ENCODE data around the gene WDR44.

The WDR44 gene

DNA sequence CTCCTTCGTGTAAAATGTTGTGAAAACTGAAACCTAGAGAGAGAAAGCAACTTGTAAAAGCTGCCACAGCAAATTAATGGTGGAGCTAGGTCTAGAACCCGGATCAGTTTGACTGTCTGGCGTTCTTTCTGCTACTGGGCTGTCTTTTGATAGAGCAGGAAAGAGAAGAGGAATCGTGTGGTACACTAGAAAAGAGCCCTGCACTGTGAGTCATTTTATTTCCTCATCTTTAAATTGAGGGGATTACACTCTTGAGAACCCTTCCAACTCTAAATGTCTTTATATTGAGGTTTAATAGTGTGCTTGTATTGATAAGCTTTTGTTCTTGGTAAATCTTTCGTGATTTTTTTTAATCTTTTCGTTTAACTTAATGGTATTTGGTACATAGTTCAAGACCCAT lies 4.3 kb downstream of the WDR44 start:
- Histone ChIP-seq H3K9me3 (ENCODE audit: control insufficient read depth, insufficient read depth, low read length) (no peaks in the 10 kb centered on the region), H3K4me1 (ENCODE audit: insufficient read depth, low read length) (peaks cover 24% of the 10 kb centered on the region), H3K36me3 (ENCODE audit: insufficient read depth, low read length) (no peaks in the 10 kb centered on the region), H3K9ac (ENCODE audit: low read depth, low read length) (no peak overlapping the region)

DNA sequence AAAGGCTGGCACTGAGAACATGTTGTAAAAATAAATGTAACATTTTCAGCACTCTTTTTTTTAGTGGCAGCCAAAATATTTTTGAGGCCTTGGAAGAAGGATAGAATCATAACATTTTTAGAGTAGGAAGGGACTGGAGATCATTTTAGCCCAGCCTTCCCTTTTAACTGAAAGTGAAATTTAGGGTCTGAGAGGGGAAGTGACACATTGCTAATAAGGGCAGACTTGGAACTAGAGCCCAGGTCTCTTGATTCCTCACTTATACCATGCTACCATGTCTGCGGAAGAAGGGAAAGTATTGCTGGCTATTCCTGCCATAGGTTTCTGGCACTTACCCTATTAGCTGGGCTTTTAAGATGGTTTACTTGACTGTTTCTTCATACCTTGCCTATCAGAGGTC lies 4.8 kb downstream of the WDR44 start:
- no peaks in the 10 kb centered on the region for H3K9me3 ChIP-seq (ENCODE audit: control insufficient read depth, insufficient read depth, low read length)
- no peak overlapping the region for H3K9ac ChIP-seq (ENCODE audit: low read depth, low read length)
- H3K4me1 ChIP-seq (ENCODE audit: insufficient read depth, low read length), result peaks cover 29% of the 10 kb centered on the region
- H3K36me3 ChIP-seq (ENCODE audit: insufficient read depth, low read length), result no peaks in the 10 kb centered on the region

DNA sequence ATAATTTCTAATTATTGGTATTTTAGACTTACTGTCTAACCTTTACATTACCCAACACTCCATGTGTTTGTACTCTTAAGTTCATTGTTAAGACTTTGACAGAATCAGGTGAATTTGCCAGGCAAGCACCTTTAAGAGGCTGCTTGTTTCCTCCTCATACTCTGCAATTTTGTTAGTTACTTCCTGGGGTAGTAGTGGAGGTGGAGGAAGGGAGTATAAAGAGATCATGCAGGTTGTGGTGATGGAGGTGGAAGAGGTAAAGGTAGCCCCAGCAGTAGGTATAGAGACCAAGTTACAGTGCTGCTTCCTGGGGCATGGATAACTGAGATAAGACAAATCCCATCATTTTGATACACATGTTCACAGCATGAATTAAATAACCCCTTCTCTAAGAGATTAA lies 6.7 kb downstream of the WDR44 start:
- Histone ChIP-seq H3K9ac (ENCODE audit: low read depth, low read length) (no peak overlapping the region), H3K4me1 (ENCODE audit: insufficient read depth, low read length) (peaks cover 36% of the 10 kb centered on the region), H3K9me3 (ENCODE audit: control insufficient read depth, insufficient read depth, low read length) (no peaks in the 10 kb centered on the region), H3K36me3 (ENCODE audit: insufficient read depth, low read length) (no peaks in the 10 kb centered on the region)

DNA sequence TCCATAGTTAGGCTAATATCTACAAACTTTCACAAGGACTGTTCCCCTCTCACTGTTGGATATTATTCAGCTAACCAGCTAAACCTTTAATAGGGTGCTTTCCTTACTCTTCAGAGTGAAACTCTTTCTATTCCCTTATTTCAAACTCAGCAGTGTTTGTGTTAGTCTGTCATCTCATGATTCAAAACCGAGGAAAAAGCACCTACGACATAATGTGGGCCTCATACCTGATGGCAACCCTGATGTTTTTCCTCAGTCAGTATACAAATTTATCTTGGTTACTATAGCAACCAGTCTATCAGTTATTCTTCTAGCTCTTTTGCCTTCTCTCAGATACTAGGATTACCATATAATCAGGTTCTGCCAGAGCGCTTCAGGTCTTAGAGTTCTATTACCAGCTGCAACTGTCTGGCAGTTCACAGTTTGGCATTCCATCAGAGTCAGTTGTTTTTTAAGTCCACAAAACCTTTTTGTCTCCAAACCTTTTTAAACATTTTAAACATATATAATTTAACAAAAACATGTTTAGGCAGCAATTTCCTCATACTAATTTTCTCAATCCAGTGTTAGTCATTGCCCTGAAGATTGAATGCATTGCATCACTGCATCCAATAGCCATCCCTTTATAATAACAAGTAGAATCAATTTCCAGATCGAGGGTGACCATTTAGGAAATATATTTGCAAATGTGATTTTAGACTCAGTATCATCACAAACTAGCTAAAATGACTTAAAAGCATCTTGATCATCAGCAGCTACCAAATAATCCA lies 7.4 kb downstream of the WDR44 start:
- no peaks in the 10 kb centered on the region for H3K9me3 ChIP-seq (ENCODE audit: control insufficient read depth, insufficient read depth, low read length)
- no peaks in the 10 kb centered on the region for H3K36me3 ChIP-seq (ENCODE audit: insufficient read depth, low read length)
- peaks cover 36% of the 10 kb centered on the region for H3K4me1 ChIP-seq (ENCODE audit: insufficient read depth, low read length)
- H3K9ac ChIP-seq (ENCODE audit: low read depth, low read length), result no peak overlapping the region

DNA sequence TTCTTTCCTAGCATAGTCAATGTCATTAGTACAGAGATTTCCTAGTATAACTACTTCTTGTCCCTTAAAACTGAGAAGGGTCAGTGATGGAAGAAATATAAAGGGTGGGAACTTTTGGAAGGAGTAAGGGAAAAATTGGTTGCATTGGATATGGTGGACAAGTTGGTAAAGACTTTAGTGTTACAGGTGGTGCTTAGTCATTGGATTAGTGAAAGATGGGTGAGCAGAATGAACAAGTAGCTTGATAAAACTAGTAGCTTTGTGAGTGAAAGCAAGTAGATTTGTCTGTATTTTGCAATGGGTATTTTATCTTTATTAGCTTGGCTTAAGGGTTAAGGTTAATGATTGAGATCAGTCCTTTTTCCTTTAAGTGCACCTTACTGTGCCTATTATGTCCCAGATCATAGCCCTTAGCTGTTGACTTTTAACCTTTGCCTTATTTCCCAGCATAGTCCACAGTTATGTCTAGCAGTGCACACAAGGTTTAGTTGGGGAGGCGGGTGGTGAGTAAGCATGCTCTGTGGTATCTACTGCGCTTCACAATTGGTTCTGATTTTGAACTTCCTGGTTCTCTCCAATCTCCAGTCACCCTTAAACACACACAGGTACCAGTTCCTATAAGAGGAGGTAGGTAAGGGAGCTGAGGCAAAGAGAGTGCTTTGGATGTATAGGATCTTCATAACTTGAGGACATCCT lies 9.5 kb downstream of the WDR44 start:
- no peaks in the 10 kb centered on the region for H3K9me3 ChIP-seq (ENCODE audit: control insufficient read depth, insufficient read depth, low read length)
- no peaks in the 10 kb centered on the region for H3K36me3 ChIP-seq (ENCODE audit: insufficient read depth, low read length)
- peaks cover 27% of the 10 kb centered on the region for H3K4me1 ChIP-seq (ENCODE audit: insufficient read depth, low read length)
- no peak overlapping the region for H3K9ac ChIP-seq (ENCODE audit: low read depth, low read length)

DNA sequence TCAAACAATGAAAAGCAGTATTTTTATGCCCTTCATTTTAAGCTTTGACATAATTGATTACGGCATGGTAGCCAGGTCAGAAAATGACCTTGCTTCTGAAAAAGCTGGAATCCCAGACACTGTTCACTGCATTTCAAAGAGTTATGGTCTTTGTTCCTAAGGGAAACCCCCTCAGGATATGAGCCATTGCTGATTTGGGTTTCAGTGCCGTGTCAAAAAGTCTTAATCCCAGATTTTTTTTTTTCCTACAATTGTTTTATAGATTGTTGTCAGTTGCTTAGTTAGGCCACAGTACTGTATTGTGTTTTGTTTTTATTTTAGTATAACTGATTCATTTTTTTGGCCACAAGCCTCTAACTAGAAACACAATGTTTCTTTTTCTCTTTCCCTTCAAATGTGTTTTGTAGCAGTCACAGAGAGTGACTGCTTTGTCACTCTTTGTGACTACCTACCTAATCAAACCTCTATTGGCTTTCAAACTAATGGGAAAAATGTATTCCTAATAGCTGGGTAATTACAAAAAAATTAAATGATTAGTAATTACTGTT lies 10.3 kb downstream of the WDR44 start:
- no peak overlapping the region for H3K9ac ChIP-seq (ENCODE audit: low read depth, low read length)
- H3K36me3 ChIP-seq (ENCODE audit: insufficient read depth, low read length), result no peaks in the 10 kb centered on the region
- H3K9me3 ChIP-seq (ENCODE audit: control insufficient read depth, insufficient read depth, low read length), result no peaks in the 10 kb centered on the region
- peaks cover 36% of the 10 kb centered on the region for H3K4me1 ChIP-seq (ENCODE audit: insufficient read depth, low read length)

DNA sequence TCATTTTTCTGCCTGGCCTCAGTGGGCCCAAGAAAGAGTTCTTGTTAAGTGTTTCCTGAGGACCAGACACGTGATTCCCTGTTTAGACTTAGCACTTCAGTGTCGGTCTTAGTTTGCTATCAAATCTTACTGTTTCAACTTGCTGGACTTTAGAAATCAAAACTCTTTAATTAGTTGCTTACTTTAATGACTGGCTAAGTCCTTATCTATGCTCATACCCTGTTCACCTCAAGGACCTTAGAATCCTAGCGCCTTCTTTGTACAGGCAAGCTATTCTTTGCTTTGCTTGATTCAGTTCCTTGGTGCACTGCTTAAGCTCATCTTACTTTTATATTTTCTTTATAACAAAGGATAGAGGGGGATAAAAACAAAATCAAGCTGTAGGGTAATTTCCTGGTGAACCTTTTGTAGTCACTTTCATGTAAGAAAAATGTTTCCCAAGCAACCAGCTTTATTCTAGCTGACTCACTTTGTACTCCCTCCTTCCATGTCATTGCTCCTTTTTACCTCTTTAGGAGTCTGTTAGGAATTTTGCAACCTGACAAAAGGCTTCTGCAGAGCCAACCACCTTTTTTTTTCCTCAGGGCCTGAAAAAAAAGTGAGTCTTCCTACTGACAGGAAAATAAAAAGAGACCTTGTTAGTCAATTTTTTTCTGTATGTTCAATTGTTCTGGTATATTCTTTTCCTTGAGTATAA lies 14.7 kb downstream of the WDR44 start:
- Histone ChIP-seq H3K9me3 (ENCODE audit: control insufficient read depth, insufficient read depth, low read length) (no peaks in the 10 kb centered on the region), H3K36me3 (ENCODE audit: insufficient read depth, low read length) (no peaks in the 10 kb centered on the region), H3K9ac (ENCODE audit: low read depth, low read length) (no peak overlapping the region), H3K4me1 (ENCODE audit: insufficient read depth, low read length) (peaks cover 18% of the 10 kb centered on the region)

DNA sequence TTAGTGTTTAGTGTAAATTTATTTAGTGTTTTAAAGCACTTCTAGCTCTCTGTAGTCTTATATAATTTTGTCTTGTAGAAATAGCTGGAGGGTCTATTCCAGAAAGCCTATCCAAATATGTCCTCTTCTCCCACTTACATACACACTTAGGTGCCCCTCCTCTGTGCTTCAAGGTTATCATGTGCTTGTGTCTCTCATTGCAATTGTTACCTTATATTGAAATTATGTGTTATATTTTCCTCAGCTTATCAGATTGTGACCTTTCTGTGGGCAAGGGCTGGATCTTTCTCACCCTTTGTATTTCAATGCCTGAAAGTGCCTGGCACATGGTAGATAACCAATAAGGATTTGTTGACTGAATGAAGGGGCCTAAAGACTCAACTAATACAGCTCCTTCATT lies 18.4 kb downstream of the WDR44 start:
- Histone ChIP-seq H3K4me1 (ENCODE audit: insufficient read depth, low read length) (peaks cover 10% of the 10 kb centered on the region), H3K9me3 (ENCODE audit: control insufficient read depth, insufficient read depth, low read length) (no peaks in the 10 kb centered on the region), H3K36me3 (ENCODE audit: insufficient read depth, low read length) (no peaks in the 10 kb centered on the region), H3K9ac (ENCODE audit: low read depth, low read length) (no peak overlapping the region)

DNA sequence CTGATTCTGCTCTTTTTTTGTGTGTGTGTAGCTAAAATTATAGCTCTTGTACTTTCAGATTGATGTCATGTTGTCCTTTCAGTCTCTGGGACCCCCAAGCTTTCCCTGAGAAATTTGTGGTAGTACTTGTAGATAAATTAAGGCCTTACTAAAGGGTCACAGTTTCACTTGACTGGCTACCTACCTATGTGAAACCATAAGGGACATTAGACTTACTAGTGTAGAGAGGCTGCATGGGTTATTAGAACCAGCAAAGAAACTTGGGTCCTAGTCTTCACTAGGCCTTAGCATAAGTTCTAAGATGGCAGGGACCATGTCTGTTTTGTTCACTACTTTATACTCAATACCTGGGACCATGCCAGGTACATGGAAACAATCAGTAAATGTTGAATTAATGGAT lies 21.4 kb downstream of the WDR44 start:
- H3K9ac ChIP-seq (ENCODE audit: low read depth, low read length), result no peak overlapping the region
- no peaks in the 10 kb centered on the region for H3K36me3 ChIP-seq (ENCODE audit: insufficient read depth, low read length)
- no peaks in the 10 kb centered on the region for H3K9me3 ChIP-seq (ENCODE audit: control insufficient read depth, insufficient read depth, low read length)
- H3K4me1 ChIP-seq (ENCODE audit: insufficient read depth, low read length), result no peaks in the 10 kb centered on the region; the same call in 1 of the 2 replicates

DNA sequence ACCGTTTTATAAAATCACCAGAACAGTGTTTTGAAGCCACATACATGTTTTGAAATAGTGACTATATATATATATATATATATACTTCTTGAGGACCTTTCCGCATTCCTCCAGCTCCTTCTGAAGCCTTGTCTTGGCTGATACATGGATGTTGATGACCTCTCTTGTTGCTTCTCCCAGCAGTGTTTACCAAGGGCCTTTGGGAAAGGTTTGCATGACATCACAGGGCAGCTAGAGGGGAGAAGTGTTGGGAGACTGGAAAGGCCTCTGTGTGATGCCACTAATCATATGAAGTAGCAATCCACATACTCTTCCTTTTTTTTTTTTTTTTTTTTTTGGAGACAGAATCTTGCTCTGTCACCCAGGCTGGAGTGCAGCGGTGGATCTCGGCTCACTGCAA lies 22.5 kb downstream of the WDR44 start:
- no peaks in the 10 kb centered on the region for H3K36me3 ChIP-seq (ENCODE audit: insufficient read depth, low read length)
- peaks cover 5% of the 10 kb centered on the region; the same call in 1 of the 2 replicates for H3K4me1 ChIP-seq (ENCODE audit: insufficient read depth, low read length)
- H3K9ac ChIP-seq (ENCODE audit: low read depth, low read length), result no peak overlapping the region
- H3K9me3 ChIP-seq (ENCODE audit: control insufficient read depth, insufficient read depth, low read length), result no peaks in the 10 kb centered on the region

DNA sequence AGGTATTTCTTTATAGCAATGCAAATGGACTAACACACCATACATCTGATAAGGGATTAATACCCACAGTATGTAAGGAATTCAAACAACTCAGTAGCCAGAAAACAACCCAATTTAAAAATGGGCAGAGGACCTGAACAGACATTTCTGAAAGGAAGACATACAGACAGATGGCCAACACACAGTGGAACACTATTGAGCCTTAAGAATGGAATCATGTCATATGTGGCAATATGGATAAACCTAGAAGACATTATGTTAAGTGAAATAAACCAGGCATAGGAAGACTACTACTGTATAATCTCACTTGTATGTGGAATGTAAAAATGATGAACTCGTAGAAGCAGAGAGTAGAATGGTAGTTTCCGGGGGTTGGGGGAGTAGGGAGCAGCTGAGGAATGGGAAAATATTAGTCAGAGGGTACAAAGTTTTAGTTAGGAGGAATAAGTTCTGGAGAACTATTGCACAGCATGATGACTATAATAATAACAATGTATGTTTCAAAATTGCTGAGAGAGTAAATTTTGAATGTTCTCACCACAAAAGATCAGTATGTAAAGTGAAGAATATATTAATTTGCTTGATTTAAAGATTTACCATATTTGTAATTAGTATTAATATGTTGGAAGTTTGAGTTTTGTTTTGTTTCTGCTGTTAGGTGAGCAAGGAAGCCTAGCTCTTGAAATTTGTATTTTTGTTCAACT lies 25.2 kb downstream of the WDR44 start:
- Histone ChIP-seq H3K9me3 (ENCODE audit: control insufficient read depth, insufficient read depth, low read length) (no peaks in the 10 kb centered on the region), H3K36me3 (ENCODE audit: insufficient read depth, low read length) (no peaks in the 10 kb centered on the region), H3K4me1 (ENCODE audit: insufficient read depth, low read length) (peaks cover 7% of the 10 kb centered on the region; the same call in 1 of the 2 replicates), H3K9ac (ENCODE audit: low read depth, low read length) (no peak overlapping the region)

DNA sequence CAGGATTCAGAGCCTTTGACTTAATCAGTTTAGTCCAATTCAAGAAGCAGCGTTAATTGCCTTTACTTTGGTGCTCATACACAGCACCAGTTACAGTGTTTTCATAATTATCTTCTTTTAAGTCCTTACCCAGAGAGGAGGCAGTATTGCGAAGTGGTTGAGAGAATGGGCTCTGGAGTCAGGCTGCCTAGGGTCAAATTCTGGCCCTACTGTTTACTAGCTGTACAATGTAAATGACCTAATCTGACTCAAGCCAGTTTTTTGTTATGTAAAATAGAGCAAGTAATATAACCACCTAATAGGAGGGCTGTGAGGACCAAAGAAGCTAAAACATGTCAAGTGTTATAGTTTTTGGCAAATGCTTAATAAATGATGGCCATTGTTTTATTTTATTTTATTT lies 27.6 kb downstream of the WDR44 start:
- H3K9me3 ChIP-seq (ENCODE audit: control insufficient read depth, insufficient read depth, low read length), result no peaks in the 10 kb centered on the region
- H3K4me1 ChIP-seq (ENCODE audit: insufficient read depth, low read length), result peaks cover 7% of the 10 kb centered on the region; the same call in 1 of the 2 replicates
- no peak overlapping the region for H3K9ac ChIP-seq (ENCODE audit: low read depth, low read length)
- no peaks in the 10 kb centered on the region for H3K36me3 ChIP-seq (ENCODE audit: insufficient read depth, low read length)

DNA sequence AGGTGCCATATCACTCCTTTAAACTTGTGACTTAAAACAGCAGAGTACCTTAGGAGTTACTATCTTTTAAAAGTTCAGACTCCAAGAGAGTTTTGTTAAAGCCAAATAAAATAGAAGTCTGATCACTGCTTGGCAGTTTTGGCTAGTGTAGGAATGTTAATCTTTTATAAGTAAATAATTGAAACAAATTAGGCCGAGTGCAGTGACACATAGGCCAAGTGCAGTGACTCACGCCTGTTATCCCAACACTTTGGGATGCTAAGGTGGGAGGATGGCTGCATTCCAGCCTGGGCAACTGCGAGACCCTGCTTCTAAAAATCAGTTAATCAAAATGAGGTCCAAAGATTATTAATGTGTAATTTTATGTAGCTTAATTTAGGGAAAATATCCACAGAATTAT lies 37.2 kb downstream of the WDR44 start:
- Histone ChIP-seq H3K9ac (ENCODE audit: low read depth, low read length) (no peak overlapping the region), H3K9me3 (ENCODE audit: control insufficient read depth, insufficient read depth, low read length) (no peaks in the 10 kb centered on the region), H3K4me1 (ENCODE audit: insufficient read depth, low read length) (peaks cover 3% of the 10 kb centered on the region; the same call in 1 of the 2 replicates), H3K36me3 (ENCODE audit: insufficient read depth, low read length) (no peaks in the 10 kb centered on the region)

DNA sequence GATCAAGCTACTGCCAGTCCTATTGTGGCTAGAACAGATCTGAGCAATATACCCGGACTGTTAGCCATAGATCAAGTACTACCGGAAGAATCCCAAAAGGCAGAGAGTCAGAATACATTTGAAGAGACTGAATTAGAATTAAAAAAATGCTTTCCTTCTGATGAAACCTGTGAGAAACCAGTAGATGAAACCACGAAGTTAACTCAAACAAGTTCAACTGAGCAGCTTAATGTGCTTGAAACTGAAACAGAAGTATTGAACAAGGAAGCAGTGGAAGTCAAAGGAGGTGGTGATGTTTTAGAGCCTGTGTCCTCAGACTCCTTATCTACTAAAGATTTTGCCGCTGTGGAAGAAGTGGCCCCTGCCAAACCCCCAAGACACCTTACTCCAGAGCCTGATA lies 46.8 kb downstream of the WDR44 start:
- H3K9me3 ChIP-seq (ENCODE audit: control insufficient read depth, insufficient read depth, low read length), result no peaks in the 10 kb centered on the region
- H3K4me1 ChIP-seq (ENCODE audit: insufficient read depth, low read length), result no peaks in the 10 kb centered on the region
- no peak overlapping the region for H3K9ac ChIP-seq (ENCODE audit: low read depth, low read length)
- peaks cover 4% of the 10 kb centered on the region; the same call in 1 of the 2 replicates for H3K36me3 ChIP-seq (ENCODE audit: insufficient read depth, low read length)

Measured in ES-I3 (cell line).